ENCODE data around the gene KRTAP10-9.

The KRTAP10-9 gene

DNA sequence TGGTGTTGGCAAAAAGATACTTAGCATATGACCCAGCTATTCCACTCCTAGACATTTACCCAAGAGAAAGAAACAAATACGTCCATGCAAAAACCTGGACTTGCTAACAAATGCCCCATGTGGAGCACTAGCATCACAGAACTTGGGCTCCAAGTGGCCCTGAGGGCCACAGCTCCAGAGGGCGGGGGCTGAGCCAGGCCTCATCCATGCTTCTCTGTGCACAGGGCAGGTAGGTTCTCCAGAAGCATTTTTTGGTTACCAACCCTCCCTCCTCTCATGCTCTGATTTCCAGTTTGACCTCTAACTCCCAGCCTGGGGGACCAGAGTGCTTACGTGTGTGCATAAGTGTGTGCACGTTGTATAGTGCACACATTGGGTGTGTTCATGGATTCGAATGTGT lies 37.8 kb downstream of the KRTAP10-9 start:
- no peak for TF ChIP-seq EGR1 (IDR thresholded peaks at IDR 0.05)
- TF ChIP-seq CEBPB (IDR thresholded peaks at IDR 0.05): no peak
- TF ChIP-seq ZBTB7A (IDR thresholded peaks at IDR 0.05; ENCODE audit: low read depth): no peak
- no peak for TF ChIP-seq CREB1 (IDR thresholded peaks at IDR 0.05; ENCODE audit: low read depth)
- TF ChIP-seq, protein P1, sequence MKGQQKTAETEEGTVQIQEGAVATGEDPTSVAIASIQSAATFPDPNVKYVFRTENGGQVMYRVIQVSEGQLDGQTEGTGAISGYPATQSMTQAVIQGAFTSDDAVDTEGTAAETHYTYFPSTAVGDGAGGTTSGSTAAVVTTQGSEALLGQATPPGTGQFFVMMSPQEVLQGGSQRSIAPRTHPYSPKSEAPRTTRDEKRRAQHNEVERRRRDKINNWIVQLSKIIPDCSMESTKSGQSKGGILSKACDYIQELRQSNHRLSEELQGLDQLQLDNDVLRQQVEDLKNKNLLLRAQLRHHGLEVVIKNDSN (IDR thresholded peaks at IDR 0.05): no peak
- no peak for TF ChIP-seq RAD21 (IDR thresholded peaks at IDR 0.05; ENCODE audit: low read depth)
- no peak for TF ChIP-seq TAF1 (IDR thresholded peaks at IDR 0.05; ENCODE audit: low read depth)
- no peak for TF ChIP-seq TEAD4 (IDR thresholded peaks at IDR 0.05)
- no peak for TF ChIP-seq NFIC (IDR thresholded peaks at IDR 0.05)
- TF ChIP-seq REST (IDR thresholded peaks at IDR 0.05; ENCODE audit: low read depth): no peak
- TF ChIP-seq FOXM1 (IDR thresholded peaks at IDR 0.05; ENCODE audit: borderline replicate concordance, low read depth): no peak
- no peak for TF ChIP-seq EP300 (IDR thresholded peaks at IDR 0.05; ENCODE audit: borderline replicate concordance)
- TF ChIP-seq TCF12 (IDR thresholded peaks at IDR 0.05; ENCODE audit: low read depth): no peak
- no peak for TF ChIP-seq YY1 (IDR thresholded peaks at IDR 0.05; ENCODE audit: low read depth)
- TF ChIP-seq MAX (IDR thresholded peaks at IDR 0.05): no peak

DNA sequence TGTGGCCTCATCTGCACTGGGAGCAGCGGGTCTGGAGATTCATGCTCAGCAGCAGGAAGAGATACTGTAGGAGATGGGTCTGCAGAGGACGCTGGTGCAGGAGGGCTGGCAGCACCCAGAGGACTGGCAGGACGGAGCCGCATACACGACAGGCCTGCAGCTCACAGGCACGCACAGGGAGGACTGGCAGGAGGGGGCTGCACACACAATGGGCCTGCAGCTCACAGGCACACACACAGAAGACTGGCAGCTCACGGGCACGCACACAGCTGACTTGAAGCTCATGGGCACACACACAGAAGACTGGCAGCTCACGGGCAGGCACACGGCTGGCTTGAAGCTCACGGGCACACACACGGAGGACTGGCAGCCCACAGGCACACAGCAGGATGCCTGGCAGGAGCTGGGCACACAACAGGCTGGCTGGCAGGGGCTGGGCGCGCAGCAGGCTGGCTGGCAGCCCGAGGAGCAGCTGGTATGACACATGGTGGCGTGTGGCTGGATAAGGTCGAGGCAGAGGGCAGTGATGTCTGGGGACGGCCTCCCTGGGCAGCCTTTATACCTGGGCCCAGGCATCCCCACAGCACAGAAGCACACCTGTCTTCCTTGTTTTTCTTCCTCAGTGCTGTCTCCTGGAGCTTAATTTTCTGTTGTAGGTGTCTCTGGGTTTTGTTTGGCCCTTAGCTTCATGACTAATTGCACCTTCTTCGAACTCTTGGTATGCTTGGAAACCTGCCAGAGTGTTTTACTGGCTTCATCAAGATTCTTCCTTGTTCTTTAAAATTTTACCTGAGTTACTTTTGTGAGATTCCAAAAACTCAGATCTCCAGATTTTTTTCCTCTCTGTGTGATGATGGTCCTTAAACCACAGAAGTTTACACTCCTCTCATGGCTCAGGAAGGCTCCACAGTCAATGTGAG lies 39.8 kb downstream of the KRTAP10-9 start, which contains the start of gene KRTAP12-2:
Gene KRTAP12-2 (minus strand): TSS at position 527 of the 920 bp plus-strand sequence. CDS start 41 bp downstream, at position 486.
- TF ChIP-seq FOXM1 (IDR thresholded peaks at IDR 0.05; ENCODE audit: borderline replicate concordance, low read depth) (no peak), REST (IDR thresholded peaks at IDR 0.05; ENCODE audit: low read depth) (no peak), TCF12 (IDR thresholded peaks at IDR 0.05; ENCODE audit: low read depth) (no peak), EGR1 (IDR thresholded peaks at IDR 0.05) (no peak), MAX (IDR thresholded peaks at IDR 0.05) (no peak), TAF1 (IDR thresholded peaks at IDR 0.05; ENCODE audit: low read depth) (no peak), EP300 (IDR thresholded peaks at IDR 0.05; ENCODE audit: borderline replicate concordance) (no peak), NFIC (IDR thresholded peaks at IDR 0.05) (no peak), ZBTB7A (IDR thresholded peaks at IDR 0.05; ENCODE audit: low read depth) (no peak), TEAD4 (IDR thresholded peaks at IDR 0.05) (no peak), RAD21 (IDR thresholded peaks at IDR 0.05; ENCODE audit: low read depth) (no peak), CEBPB (IDR thresholded peaks at IDR 0.05) (no peak), YY1 (IDR thresholded peaks at IDR 0.05; ENCODE audit: low read depth) (no peak), CREB1 (IDR thresholded peaks at IDR 0.05; ENCODE audit: low read depth) (no peak)
- TF ChIP-seq, protein P1 (IDR thresholded peaks at IDR 0.05): no peak

DNA sequence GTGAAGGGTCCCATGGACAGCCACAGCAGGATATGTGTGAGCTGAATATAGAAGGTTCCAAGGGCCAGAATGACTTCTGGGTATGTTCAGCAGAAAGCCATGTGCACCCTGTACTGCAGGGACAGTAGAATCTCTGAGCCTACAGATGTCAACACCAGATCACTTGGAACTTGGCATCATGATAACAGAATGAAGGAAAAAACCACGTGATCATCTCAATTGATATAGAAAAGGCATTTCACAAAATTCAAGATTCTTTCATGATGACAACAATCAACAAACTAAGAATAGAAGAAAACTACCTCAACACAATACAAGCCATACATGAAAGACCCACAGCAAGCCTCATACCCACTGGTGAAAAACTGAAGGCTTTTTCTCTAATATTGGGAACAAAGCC lies 40.7 kb downstream of the KRTAP10-9 start:
- TF ChIP-seq CEBPB (IDR thresholded peaks at IDR 0.05): no peak
- no peak for TF ChIP-seq FOXM1 (IDR thresholded peaks at IDR 0.05; ENCODE audit: borderline replicate concordance, low read depth)
- TF ChIP-seq YY1 (IDR thresholded peaks at IDR 0.05; ENCODE audit: low read depth): no peak
- TF ChIP-seq TCF12 (IDR thresholded peaks at IDR 0.05; ENCODE audit: low read depth): no peak
- TF ChIP-seq TAF1 (IDR thresholded peaks at IDR 0.05; ENCODE audit: low read depth): no peak
- no peak for TF ChIP-seq TEAD4 (IDR thresholded peaks at IDR 0.05)
- TF ChIP-seq CREB1 (IDR thresholded peaks at IDR 0.05; ENCODE audit: low read depth): no peak
- TF ChIP-seq RAD21 (IDR thresholded peaks at IDR 0.05; ENCODE audit: low read depth): no peak
- no peak for TF ChIP-seq REST (IDR thresholded peaks at IDR 0.05; ENCODE audit: low read depth)
